GM21381 (cell line): ENCODE measurements around the gene PTPRK.
"Not testable (repeated sequence)": the region's sequence is repeated elsewhere in the genome, so short reads cannot be mapped to it uniquely, and the experiment has no call there.

Experiments
- ATAC-seq: cut with Tn5 transposase; IDR thresholded peaks from one replicate; pipeline ENCODE4 v1.9.1; 2021; ENCODE audit warnings: mild to moderate bottlenecking, moderate library complexity; ENCODE audit not compliant: unreplicated experiment

PTPRK gene

GRCh38 chr6:128446497-128446896 is 73.9 kb downstream of the PTPRK start:
- ATAC-seq, result no peak

DNA sequence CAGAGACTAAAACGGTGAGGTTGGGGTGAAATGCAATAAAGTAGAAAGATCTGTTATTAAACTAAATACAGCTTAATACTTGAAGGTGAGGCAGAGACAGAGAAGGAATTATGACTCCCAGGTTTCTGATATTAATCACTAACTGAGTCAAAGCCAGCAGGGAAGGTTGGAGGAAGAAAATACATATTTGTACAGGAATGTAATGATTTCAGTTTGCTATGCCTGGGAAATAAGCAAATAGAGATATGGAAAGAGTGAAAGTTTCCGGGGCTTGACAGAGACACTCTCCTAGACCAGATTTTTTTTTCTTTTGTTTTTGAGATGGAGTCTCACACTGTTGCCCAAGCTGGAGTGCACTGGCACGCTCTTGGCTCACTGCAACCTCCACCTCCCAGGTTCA is 76.8 kb downstream of the PTPRK start:
- ATAC-seq, result no peak

DNA sequence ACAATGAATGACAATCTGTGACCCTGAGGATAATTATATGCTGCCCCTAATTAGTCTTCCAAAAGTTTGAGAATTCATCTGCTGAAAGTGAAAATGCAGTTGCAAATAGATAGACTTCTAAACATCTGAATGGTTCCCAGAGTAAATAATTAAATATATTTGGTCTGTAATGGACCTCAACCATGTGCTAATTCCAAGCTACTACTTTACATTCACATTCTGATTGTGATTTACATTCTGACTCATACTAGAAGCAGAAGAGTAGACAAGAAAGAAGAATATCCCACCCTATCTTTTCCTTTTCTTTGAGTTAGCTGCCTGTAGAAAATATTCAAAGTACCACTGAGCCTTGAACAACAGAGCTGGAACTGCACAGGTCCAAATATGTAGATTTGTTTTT is 80.8 kb downstream of the PTPRK start:
- ATAC-seq, result no peak

- ATAC-seq, result no peak
Observed at GRCh38 chr6:128438393-128438792, 82.0 kb downstream of the PTPRK start.

DNA sequence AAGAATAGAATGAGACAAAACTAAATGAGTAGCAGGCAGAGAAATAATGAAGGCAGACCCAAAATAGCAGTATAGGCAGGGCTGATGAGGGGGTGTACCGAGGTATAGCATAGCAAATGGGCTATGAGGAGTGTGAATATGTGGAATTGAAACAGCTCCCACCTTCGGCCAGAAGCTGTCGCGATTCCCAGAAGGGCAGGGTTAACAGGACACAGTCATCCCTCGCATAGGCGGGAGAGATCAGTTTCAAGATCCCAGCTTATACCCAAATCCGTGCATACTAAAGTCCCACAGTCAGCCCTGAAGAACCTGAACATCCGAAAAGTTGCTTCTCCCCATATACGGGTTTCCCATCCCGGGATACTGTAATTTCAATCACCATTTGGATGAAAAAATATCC is 82.7 kb downstream of the PTPRK start:
- ATAC-seq, result no peak

DNA sequence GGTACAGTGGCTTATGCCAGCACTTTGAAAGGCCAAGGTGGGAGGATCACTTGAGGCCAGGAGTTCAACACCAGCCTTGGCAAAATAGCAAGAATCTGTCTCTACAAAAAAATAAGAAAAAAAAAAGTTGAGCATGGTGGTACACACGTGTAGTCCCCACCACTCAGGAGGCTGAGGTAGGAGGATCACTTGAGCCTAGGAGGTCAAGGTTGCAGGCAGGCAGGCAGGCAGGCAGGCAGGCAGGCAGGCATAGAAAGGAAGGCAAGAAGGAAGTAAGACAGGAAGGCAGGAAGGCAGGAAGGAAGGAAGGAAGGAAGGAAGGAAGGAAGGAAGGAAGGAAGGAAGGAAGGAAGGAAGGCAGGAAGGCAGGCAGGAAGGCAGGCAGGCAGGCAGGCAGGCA is 85.6 kb downstream of the PTPRK start:
- ATAC-seq, result not testable (repeated sequence)

DNA sequence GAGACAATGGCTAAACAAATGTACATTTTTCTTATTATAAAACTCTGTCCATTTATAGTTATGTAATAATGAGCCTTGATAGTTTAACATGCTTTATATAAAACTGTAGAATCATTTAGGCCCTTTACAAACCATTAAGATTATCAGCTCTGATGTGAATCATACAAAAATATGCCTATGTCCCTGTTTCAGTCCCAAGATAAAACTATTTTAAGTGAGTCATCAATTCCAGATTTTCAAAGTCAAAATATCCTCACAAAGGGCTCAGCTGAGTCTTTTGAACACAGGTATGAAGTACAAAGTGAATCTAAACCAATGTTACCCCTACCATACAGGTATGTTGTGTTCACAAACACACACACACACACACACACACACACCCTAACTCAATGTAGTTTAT is 88.0 kb downstream of the PTPRK start:
- no peak for ATAC-seq

- no peak for ATAC-seq
Observed at GRCh38 chr6:128427139-128427538, 93.3 kb downstream of the PTPRK start.

DNA sequence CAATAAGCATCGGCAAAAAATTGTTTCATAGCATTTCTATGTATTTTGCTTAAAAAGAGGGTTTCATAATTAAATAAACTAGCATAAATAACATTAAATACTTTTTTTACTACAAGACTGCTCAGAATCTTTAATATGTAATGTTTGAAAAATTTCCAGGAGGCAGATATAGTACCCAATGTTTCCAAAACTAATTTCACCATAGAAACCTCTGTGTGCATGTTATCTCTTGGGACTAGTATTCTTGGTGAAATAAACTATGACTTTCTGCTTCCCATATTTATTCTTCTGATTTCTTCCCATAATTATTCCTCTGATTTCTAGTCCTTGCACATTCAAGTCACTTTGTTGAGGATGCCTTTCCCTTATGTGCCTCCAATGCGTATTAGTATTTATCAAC is 94.5 kb downstream of the PTPRK start:
- ATAC-seq, result no peak

GRCh38 chr6:128422871-128423270 is 97.5 kb downstream of the PTPRK start:
- no peak for ATAC-seq

DNA sequence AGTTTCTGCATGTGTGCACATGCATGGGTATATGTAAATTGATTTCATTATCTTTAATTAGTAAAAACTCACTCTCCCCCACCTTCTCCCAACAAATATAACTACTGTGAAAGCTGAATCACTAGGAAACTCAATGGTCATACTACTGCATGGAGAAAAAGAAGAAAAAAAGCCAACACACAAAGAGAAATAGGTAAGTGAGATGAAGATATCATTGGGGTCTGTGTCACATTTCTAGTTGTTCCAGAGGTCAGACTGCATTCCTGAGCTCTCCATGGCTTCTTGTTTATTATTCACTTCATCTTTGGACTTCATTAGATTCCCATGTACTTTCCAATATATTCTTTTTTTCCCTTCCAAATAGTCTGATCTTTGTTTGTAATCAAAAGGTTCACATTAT is 98.2 kb downstream of the PTPRK start:
- ATAC-seq, result no peak

DNA sequence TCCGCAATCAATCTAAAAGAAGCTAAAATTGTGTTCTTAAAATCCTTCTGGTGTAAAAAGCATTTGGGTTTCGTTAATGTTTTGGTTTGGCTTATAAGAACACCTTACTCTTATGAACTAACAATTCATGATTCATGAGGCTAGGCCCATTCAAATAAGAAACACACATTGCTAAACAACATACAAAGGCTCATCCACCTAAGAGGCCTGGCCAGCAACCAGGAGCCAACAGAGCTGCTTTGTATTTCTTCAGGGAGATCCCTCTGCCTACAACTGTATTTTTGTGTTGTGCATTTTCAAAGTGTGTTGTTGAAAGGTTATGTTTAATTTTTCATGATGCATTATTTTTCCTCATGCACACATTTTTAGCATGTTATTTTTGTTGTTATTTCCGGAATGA is 98.6 kb downstream of the PTPRK start:
- no peak for ATAC-seq

GRCh38 chr6:128417698-128418097 is 102.7 kb downstream of the PTPRK start:
- no peak for ATAC-seq

DNA sequence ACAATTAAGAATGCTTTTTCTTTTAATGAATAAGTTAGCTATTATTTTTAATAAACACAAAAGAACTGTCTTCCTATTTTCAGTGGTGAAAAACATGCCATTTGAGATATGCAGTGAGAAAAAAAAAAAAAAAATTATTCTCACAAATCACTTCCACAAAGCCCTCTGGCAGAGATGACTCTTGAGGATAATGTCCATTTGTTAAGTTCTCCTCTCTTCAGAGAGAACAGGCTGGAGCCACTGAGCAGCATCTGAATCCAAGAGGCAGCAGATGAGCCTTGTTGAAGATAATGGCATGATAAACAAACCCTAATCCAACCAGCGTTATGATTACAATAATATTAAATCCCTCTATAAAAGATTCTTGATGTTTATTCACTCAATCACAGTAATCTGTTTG is 105.0 kb downstream of the PTPRK start:
- ATAC-seq, result no peak

- no peak for ATAC-seq
Observed at GRCh38 chr6:128414943-128415342, 105.5 kb downstream of the PTPRK start.

GRCh38 chr6:128413291-128413690 is 107.1 kb downstream of the PTPRK start:
- ATAC-seq, result no peak

DNA sequence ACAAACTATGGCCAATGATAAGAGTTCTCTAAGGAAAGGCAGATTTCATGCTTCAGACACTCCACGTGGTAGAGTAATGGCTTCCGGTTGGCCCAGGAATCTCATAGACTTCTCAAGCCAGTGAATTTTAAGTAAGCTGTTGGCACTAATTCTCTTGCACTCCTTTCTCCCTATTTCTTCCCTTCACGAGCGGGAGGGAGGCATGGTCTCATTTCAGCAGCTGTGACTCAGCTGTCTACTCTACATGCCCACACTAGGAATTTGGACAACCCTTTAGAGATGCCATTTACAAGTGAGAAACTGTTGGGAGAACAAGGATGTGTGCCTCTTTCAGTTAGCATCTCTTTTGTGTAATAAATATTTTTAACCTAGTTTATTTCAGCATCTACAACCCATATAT is 107.7 kb downstream of the PTPRK start:
- no peak for ATAC-seq

DNA sequence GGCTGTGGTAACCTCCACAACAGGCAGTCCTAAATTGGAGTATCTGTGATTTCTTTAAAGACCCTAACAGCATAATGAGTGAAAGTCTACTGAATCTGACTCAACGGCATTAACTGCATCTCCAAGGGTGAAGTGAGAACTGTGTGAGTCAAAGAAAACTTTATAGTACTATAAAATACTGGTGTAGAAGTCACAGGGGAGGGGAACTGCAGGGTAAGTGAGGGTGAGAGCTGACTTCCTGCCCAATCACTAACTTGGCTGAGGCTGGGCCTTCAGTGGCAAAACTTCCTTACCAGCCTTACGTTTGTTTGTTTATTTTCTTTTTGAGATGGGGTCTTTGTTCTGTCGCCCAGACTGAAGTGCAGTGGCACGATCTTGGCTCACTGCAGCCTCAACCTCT is 109.8 kb downstream of the PTPRK start:
- no peak for ATAC-seq

GRCh38 chr6:128409003-128409402 is 111.4 kb downstream of the PTPRK start:
- no peak for ATAC-seq

DNA sequence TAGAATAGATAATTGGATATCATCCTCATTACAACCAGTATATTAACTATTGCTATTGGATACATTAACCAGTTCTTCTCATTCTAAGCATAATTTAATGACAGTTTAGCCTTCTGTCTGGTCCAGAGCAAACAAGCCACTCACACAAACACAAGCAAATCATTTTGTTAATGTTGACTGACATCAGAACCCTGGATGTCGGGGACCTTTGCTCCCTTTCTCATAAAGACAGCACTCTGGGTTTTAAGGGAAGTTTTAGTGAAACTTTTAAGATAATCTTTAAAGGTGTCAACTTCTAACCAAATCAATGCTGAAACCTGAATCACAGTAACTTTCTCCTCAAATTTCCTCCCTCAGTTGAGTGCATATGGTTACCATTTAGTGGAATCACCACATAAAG is 113.9 kb downstream of the PTPRK start:
- ATAC-seq, result no peak

DNA sequence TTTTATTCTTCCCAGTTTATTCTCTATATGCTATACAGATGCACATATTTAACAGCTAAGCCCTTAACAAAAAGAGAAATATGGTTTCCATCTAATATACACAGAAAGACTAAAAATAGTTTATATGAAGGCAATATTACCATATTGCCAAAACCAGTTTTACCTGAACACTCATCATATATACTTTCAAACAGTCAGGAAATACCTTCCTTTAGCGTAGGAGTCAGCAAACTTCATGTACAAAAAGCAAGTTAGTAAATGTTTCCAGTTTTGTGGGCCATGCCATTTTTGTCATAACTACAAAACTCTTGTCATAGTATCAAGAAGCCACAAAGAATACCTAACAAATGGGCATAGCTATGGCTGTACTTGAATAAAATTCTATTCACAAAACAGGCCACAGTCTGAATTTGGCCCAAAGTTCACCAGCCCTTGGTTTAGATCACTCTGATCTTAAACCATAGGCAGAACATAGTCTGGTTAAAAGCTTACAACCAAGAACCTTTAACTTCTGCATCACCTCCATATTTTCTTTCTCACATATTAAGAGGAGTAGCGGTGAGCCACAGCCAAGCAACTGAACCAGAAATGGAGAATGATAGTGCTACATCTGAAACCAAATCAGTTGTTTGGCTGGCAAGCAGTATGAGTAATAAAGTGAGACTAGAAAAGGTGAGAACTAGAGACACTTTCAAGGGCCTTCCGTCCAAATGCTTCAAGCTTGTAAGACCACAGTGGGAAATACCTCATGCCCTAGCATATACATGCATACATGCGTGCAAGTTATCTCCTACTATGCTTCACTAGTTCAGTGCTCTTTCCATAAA is 116.6 kb downstream of the PTPRK start:
- ATAC-seq, result peak; percentile 65

DNA sequence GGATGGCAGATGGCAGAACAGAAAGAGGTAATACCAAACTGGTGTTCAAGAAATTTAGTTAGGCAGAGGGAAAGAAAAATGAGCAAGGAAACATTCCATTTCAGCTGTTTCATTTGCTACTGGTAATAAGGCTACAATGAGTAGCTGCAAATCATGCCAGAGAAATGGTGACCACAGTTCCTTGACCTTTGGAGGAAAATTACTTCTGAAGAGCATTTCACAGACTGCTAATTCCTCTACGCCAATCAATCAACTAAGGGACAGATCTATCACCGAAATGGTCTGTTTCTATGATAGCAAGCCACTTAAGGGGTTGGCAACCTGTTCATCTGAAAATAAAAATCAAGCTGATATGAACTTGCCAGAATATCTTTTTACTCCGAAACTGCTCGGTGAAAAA is 119.5 kb downstream of the PTPRK start:
- no peak for ATAC-seq

GRCh38 chr6:128397996-128398395 is 122.4 kb downstream of the PTPRK start:
- no peak for ATAC-seq
